CD4-positive, alpha-beta T cell treated with Interleukin-6 at 100 ng/mL for 8 hours (primary cell): Measurements from ENCODE around the gene RBMS3.

Experiments
- DNase-seq: peaks from one replicate; pipeline ENCODE4 v3.0.0-alpha.2; 2020; ENCODE audit warnings: mixed read lengths, low spot score

Gene RBMS3

DNA sequence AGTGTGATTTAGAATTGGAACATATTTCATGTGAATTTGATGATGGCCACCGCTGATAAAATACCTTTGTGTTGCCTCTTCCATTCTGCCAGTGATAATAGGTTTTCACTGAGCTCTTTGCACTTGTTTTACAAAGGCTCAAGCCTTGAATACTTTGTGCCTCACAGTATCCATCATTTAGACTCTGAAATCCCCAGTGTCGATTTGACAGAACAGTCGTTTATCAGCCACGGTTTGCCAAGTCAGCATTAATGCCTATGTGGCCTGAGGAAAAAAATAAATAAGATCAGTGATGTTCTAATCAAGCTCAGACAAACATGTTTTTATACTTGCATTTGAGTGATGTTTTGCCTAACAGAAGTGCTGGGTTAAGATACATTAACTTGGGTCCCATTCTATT is 399.1 kb downstream of the RBMS3 start:
- no peak for DNase-seq

DNA sequence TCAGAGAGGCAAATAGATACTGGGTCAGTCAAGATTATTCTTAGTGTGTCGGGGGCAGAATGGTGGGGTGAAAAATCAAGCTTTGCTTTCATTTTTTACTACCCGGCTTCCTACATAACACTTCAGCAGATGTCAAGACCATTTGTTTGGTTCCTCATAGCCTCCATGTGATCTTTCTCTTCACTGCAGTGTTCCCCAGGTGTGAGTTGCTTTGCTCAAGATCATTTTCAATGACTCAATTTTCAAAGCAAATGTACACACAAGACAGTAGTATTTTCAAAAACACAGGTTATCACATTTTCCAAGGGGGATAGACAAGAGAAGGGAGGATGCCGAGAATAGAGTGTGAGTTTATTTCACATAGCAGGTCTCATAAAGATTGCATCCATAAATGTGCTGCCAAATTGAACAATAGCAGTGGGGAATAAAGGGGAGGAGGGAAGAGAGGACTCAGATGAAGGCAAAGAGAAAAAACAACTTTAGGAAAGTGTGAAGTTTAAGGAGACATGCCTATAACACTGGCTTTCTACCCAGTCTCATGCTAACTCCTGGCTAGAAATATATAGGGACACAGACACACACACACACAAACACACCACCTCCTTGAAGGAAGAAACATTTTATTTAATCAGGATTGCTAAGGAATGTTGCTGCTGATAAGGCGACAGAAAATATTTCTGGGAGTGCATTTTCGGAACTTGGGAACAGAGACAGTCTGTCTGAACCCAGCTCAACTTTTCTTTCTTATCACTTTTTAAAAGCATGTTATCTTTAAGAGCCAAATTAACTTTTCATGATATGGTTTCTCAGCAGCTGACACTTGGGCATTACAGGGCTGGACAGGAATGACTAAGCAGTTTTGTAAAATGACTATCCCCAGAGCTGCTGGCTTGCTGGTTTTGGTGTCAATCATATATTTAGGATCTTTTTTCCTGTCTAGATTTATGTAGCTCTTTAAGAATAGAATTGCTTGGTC is 402.4 kb downstream of the RBMS3 start:
- DNase-seq, result no peak

DNA sequence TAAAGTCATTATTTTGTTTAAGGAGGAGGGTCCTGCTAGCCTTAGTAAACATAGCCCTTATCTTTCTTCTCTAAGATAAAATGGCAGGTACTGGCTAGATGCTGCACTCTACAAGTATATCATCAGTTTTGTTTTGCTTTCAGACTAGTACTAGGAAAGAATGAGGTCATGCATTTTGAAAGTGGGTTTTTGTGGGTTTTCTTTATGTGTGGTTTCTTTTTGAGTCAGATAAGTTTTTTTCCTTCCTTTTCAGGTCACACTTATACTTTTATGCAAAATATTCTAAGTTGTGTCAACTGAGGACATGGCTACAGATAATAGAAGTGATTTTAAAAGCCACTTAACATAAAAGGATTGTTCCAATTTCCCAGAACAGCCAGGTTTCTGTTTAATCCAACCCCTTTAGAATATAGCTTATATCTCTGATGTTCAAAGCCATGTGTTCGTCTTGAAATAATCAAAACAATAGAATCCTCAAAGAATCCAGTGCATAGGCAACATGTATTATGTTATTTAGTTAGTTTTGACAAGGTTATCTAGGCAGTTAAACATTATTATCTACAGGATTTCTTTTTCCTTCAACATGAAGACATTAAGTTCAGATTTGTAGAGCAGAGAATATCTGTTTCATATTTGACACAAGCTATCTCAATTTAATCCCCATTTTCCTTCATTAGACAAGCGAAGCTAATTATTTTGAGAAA is 406.2 kb downstream of the RBMS3 start:
- DNase-seq, result no peak

GRCh38 chr3:29690686-29691353 is 409.9 kb downstream of the RBMS3 start:
- DNase-seq, result no peak

- no peak for DNase-seq
Measured at GRCh38 chr3:29693863-29694262, 413.0 kb downstream of the RBMS3 start.

GRCh38 chr3:29694331-29694730 is 413.5 kb downstream of the RBMS3 start:
- DNase-seq, result no peak

- DNase-seq, result no peak
Measured at GRCh38 chr3:29694783-29695182, 413.9 kb downstream of the RBMS3 start.

GRCh38 chr3:29695201-29695600 is 414.3 kb downstream of the RBMS3 start:
- no peak for DNase-seq

DNA sequence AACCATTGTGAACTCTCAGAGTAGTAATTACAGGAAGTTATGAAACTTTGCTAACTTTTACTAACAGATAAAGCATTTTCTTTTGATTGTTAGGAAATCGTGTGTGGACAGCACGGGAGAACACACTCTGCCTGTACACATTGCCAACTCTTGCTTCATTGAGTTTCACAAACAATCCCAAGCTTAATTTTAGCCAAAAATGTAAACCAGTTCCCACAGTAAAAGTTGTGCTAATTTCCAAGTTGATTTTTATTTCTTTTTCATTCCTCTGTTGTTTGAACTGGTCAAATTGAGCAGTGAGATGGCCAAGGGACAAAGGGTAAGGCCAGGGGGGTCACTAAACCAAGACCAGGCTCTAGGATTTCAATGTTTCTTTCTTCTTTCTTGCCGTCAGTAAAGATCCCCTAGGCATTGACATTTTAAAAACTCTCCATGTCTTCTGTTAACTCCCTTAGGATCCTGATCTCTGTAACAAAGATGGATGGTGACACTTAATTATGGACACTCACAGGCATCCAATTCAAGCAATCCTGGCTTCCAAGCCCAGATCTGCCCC is 414.9 kb downstream of the RBMS3 start:
- no peak for DNase-seq

- no peak for DNase-seq
Measured at GRCh38 chr3:29696311-29696710, 415.4 kb downstream of the RBMS3 start.

- no peak for DNase-seq
Measured at GRCh38 chr3:29697989-29698388, 417.1 kb downstream of the RBMS3 start.

DNA sequence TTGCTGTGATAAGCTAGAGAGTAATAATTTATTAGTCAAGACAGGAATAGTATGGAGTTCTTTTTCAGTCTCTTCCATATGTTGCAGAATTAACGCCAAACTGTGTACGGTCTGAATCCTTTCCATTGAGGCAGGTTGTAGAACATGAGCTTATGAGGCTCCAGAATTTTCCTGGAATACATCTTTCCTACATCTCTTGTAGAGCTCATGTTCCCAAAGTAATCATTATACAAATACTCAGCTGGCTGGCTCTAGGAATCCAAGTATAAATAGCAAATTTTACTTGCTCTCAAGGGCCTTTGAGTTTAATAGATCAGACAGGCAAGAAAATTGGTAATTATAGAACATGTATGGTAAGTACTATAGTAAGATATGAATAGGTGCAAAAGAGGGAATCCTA is 419.4 kb downstream of the RBMS3 start:
- DNase-seq, result no peak

- DNase-seq, result no peak
Measured at GRCh38 chr3:29701326-29701983, 420.6 kb downstream of the RBMS3 start.

DNA sequence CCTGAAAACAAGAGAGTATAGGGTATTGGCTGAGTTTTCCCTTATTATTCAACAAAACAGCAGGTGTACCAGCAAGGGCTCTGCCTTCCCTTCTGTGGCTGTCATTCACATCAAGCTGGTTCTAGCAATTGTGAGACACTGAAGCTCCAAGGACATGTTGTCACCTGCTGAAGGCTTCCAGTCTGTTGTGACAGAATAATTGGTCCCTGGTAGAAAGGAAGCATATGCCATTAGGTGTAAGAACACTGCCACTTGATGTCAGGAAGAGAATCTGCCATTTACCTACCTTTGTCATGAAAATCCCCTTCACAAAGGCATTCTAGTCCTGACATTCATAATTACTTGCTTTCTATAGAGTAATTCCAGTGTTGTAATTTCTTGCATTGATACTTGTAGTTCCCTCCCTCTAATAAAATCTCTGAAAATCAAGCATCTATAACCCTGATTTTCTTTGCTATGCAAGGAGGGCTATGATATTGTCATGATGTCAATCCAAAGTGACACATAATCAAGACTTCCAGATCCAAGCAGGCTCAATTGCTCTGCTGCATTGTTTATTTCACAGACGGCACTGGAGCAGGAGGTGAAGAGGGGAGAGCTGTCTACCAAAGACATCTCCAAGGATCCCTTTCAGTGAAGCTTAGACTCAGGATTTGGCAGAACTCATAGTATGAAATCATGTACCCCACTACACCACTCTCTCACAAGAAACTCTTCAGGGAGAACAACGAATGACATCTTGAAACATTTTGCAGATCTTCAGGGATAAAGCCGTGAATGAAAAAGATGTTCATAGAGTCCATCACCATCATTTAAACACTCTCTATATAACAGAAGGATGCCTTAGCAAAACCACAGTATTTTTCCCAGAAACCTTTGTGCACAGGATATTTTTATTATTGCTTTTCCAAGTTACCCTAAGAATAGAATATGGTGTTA is 425.3 kb downstream of the RBMS3 start:
- no peak for DNase-seq

GRCh38 chr3:29708884-29709283 is 428.0 kb downstream of the RBMS3 start:
- DNase-seq, result no peak

GRCh38 chr3:29711255-29711771 is 430.4 kb downstream of the RBMS3 start:
- no peak for DNase-seq

- no peak for DNase-seq
Measured at GRCh38 chr3:29716213-29716612, 435.3 kb downstream of the RBMS3 start.

GRCh38 chr3:29718661-29719065 is 437.8 kb downstream of the RBMS3 start:
- no peak for DNase-seq

DNA sequence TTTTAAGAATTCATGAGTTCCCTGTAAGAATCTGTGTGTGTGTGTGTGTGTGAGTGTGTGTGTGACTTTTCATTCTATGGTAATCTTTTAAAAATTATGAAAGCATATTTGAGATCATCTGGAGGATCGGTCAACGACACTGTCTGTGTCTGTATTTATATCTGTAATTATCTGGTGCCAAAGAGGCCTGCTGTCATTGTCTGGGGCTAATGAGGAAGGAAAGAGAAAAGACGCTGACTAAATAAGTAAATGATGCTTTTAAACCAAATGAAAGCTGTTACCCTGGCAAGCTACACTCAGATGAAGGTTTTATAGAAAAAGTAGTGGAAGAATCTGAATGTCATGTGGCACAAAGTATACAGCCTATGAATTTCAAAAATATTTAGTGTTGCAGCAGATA is 439.8 kb downstream of the RBMS3 start:
- DNase-seq, result no peak

- DNase-seq, result no peak
Measured at GRCh38 chr3:29721789-29722188, 440.9 kb downstream of the RBMS3 start.
